GM12872 (cell line): Measurements from ENCODE around the gene SNRK.

Experiments used
- TF ChIP-seq, protein P1 (sequence below): IDR thresholded peaks from 3 replicates; pipeline ENCODE4 v1.5.1; 2011; ENCODE audit warnings: low read depth, mild to moderate bottlenecking, low read length, moderate library complexity; ENCODE audit not compliant: insufficient read depth

The SNRK gene

DNA sequence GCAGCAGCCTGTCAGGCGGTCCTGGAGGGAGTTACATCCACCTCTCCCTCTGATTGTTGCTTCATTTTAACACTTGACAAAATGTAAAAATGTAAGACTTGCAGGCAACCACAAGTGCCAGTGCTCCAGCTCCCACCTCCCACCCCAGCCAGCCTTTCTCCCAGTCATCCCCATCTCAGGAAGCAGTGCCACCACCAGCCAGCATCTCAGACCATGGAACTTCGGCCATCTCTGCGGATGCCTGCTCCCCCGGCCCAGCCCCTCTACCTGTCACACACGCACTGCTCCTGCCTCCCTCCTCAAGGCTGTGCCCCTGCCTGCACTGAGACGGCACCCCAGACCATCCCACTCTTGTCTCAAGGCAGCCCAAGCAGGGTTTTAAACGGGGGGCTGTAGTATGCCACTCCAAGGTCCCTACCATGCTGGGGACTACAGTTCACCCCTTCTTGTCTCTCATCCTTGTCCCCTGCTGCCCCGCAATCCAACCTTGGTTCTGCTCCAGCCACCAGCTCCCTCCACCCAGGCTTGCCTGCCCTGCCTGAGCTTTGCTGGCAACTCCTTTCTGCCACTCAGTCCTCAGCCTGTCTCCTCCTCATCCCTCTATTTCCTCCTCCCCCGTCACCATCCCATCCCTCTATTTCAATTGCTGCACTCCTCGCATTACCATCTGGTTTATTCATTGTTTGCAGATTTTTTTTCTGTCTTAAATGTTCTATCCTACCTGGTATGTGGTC is 85.8 kb downstream of the SNRK start:
- TF ChIP-seq, protein P1, sequence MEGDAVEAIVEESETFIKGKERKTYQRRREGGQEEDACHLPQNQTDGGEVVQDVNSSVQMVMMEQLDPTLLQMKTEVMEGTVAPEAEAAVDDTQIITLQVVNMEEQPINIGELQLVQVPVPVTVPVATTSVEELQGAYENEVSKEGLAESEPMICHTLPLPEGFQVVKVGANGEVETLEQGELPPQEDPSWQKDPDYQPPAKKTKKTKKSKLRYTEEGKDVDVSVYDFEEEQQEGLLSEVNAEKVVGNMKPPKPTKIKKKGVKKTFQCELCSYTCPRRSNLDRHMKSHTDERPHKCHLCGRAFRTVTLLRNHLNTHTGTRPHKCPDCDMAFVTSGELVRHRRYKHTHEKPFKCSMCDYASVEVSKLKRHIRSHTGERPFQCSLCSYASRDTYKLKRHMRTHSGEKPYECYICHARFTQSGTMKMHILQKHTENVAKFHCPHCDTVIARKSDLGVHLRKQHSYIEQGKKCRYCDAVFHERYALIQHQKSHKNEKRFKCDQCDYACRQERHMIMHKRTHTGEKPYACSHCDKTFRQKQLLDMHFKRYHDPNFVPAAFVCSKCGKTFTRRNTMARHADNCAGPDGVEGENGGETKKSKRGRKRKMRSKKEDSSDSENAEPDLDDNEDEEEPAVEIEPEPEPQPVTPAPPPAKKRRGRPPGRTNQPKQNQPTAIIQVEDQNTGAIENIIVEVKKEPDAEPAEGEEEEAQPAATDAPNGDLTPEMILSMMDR, result no peak

DNA sequence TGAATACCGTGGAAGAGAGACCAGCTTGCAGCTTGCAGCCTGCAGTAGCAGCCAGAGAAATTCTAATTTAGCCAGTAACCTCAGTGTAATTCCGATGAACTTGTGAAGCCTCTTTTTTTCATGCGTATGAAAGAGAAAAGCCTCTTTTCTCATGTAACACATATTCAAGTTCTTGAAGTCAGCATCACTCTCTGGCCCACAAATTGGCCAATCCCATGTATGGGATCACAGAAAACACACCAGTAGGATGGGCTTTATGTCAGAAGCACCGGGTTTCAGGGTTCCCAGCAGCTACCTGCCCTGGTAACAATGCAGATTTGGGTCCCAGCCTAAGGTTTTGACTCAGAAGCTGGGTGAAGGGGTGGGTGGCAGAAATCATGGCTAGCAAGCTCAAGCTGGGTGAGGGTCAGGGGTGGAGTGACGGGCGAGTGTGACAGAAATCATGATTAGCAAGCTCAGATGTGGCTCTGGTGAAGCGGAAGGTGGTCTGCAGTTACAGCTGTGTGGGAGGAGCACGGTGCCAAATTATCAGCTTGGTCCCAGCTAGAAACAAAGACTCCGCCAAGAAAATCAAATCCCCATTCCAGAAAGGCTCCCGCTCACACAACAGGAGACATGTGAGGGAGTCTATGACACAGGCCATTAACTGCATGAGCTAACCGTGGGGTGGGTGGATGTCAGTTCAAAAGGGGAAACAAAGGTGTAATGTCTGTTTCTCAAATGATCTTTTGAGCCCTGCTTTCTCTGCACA is 86.6 kb downstream of the SNRK start:
- TF ChIP-seq, protein P1, result no peak

DNA sequence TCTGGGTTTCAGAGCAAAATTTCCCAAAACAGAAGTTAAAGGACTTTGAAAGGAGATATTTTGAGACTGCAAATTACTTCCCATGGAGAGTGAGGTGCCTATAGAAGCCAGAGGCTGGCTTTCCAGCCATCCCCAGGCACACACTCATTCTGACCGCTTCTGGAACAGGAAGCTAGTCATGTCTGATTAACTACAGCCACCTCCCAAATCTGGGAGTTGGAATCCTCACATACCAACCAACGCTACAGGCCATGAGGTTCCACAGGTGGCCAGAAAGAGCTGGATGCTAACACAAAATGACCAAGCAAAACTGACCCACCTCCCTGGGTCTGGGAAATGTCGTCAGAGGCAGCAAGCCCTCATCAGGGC is 87.2 kb downstream of the SNRK start:
- TF ChIP-seq, protein P1, result no peak

DNA sequence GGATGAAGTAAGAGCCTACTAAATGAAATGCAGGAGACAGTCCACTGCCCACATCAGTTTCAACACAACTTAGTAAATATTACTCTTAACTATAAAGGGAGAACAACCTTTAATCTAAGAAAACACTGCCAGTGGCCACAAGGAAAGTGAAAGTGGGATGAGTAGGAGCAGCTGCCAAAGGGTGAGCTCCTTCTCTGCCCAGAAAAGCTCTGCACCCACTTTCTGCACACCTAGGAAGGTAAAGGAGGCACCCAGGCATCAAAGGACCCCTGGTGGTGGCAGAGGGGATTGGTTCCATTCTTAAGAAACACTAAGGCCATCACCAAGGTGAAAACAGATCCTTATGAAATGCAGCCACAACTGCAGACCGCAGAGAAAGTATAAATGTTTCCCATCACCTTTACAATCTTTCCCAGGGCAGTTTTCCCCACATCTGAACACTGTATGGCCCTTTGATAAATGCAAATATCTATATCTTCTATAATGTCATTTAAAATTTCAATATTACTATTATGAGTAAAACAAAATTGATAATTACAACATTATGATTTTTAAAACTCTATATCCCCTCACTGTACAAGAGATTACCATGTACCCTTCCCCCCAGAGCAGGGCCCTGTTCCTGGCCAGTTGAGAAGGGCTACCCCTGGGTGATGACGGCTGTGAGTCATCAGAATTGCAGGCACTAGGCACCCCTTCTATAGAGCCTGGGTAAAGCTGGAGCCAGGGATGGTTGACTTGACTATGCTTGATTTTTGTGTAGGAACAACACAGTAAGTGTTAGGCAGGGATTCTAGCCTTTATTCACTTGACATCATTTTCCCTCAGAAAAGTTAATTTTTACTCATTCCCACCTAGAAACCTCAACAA is 92.0 kb downstream of the SNRK start:
- TF ChIP-seq, protein P1, result peak; percentile 90

DNA sequence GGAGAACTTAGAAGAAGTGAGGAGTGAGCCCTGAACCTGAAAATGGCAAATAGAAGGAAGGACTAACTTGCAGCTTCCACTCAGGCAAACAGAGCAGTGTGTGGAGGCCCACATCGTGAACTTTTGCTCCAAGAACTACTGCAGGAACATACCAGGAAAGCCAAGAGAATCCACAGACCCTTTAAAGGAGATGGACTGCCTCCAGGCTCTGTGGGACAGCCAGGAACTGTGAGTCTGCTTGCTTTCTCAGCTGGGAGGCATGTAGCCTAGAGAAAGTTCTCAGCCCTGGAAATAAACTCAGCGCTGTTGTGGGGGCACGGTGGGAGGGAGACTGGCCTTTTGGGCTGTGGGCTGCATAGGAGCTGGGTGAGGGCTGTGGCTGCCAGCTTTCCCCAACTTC is 93.0 kb downstream of the SNRK start:
- TF ChIP-seq, protein P1, result no peak

DNA sequence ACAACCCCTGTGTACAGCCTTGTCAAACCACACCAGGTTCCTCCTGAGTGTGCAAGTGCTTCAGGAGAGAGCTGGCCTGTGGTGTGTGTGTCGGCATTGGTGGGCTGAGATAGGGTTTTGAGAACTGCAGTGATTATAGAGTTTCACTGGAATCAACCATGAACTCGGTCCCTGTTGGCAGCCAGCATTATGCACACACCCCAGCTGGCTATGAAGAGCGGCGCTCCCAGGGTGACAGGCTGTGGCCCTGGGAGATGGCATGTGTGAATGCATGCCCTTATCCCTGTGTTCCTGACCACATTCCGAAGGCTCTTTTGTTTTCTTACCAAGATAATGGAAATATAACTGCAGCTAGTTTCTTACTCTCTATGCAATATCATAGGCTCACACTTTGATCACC is 101.8 kb downstream of the SNRK start:
- TF ChIP-seq, protein P1, result no peak

DNA sequence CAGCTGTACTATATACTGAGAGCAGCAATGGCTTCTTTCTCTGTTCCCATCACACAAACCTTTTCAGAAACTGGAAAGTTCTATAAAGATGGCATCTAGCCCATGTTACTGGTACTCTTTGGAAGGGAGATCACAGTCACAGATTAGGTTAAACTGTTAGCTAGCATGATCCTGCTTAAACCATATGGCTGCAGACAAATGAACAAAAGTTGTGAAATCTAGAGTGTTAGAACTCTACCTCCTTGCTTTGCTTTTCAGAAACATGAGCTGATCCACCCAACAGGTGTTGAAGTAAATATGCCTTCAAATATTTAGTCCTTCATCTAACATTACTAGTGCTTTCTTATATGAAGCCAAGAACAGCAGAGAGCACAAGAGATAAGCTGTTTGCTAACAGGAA is 102.6 kb downstream of the SNRK start:
- TF ChIP-seq, protein P1, result no peak
